Measurements from ENCODE around the gene MAP7D1. TPM values are rescaled to one million over a fixed set of nuclear protein-coding genes. Genes with fewer than 3 reads are reported as not detected.

The MAP7D1 gene
- total and polyA plus RNA-seq, 2 donors (not counting 3 experiments of a cell fraction or from before 2014, with no cell fraction given) = 69.7 to 193 TPM

- peaks cover 12% of the 10 kb centered on the region for H3K79me2 ChIP-seq (ENCODE audit: control insufficient read depth, insufficient read depth, low read length)
- no peak for TF ChIP-seq POLR2AphosphoS5 (IDR thresholded peaks at IDR 0.05; ENCODE audit: insufficient read depth, low read depth, low read length)
- no peak overlapping the region for H3K4me3 ChIP-seq (replicated peaks in 1 of 3; ENCODE audit: insufficient read depth in 1 of 3, low read depth in 1 of 3, low read length in 3 of 3)
- H3K27ac ChIP-seq (ENCODE audit: insufficient read depth, low read depth, low read length) = no peak overlapping the region
- no TSS peak for BruUV-seq (replicated peaks)
- ChIA-PET CTCF (no interaction called here), POLR2A (no interaction called here)
- no peaks in the 10 kb centered on the region for H3K4me1 ChIP-seq (ENCODE audit: control insufficient read depth, extremely low read depth, insufficient read depth, low read length)
- no peaks in the 10 kb centered on the region for H3K9me1 ChIP-seq (replicated peaks; ENCODE audit: control insufficient read depth, extremely low read depth, insufficient read depth, low read length)
- H3K27me3 ChIP-seq (ENCODE audit: control insufficient read depth in 2 of 2, insufficient read depth in 2 of 2, low read length in 2 of 2) = no peaks in the 10 kb centered on the region
- DNase-seq (ENCODE audit: low read depth, low spot score) (no peak), FAIRE-seq (no peak)
- no peak overlapping the region for H3K9ac ChIP-seq (replicated peaks; ENCODE audit: extremely low read depth, insufficient read depth, low read length)
- no peak overlapping the region for H3K4me2 ChIP-seq (ENCODE audit: insufficient read depth, low read length)
- no peaks in the 10 kb centered on the region for H4K20me1 ChIP-seq (replicated peaks; ENCODE audit: control insufficient read depth, extremely low read depth, insufficient read depth, low read length)
- intact Hi-C loops (cut with micrococcal nuclease) (no loop called here), dilution Hi-C loops (cut with MboI; ENCODE audit: extremely low pct_ligation_motif_present, low sequenced_read_pairs) (no loop called here)
- no peaks in the 10 kb centered on the region for H3K9me3 ChIP-seq (replicated peaks; ENCODE audit: control insufficient read depth, insufficient read depth, low read length)
- peaks cover 22 to 58% of the 10 kb centered on the region in 2 experiments for H3K36me3 ChIP-seq (ENCODE audit: control insufficient read depth in 2 of 2, extremely low read depth in 1 of 2, insufficient read depth in 2 of 2, low read length in 2 of 2)
- H2AFZ ChIP-seq (ENCODE audit: low read depth, low read length) = no peak overlapping the region
These were observed 23.2 kb downstream of the MAP7D1 start for GRCh38 chr1:36179220-36179600.

DNA sequence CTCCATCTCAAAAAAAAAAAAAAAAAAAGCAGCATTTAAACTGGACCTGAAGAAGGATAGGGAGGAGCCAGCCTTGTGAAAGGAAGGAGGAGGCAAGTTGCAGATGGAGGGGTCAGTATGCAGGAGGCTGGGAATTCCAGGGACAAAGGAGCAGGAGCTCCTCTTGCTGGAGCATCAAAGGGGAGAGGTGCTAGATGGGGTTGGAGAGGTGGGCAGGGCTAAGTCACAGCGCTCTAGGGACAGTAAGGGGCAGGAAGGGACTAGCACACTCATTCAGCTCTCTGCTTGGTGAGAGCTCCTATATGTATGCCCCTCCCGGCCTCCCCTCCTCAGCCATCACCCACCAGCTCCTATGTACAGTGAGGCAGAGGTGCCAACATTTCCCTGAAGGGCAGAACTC lies 26.8 kb downstream of the MAP7D1 start:
- Histone ChIP-seq H3K9me3 (replicated peaks; ENCODE audit: control insufficient read depth, insufficient read depth, low read length) (no peaks in the 10 kb centered on the region), H3K4me1 (ENCODE audit: control insufficient read depth, extremely low read depth, insufficient read depth, low read length) (peaks cover 4% of the 10 kb centered on the region), H3K27ac (ENCODE audit: insufficient read depth, low read depth, low read length) (no peak overlapping the region), H3K4me3 (replicated peaks in 1 of 3; ENCODE audit: insufficient read depth in 1 of 3, low read depth in 1 of 3, low read length in 3 of 3) (no peak overlapping the region), H3K9ac (replicated peaks; ENCODE audit: extremely low read depth, insufficient read depth, low read length) (no peak overlapping the region), H4K20me1 (replicated peaks; ENCODE audit: control insufficient read depth, extremely low read depth, insufficient read depth, low read length) (no peaks in the 10 kb centered on the region), H3K9me1 (replicated peaks; ENCODE audit: control insufficient read depth, extremely low read depth, insufficient read depth, low read length) (no peaks in the 10 kb centered on the region), H2AFZ (ENCODE audit: low read depth, low read length) (no peak overlapping the region), H3K36me3 (ENCODE audit: control insufficient read depth in 2 of 2, extremely low read depth in 1 of 2, insufficient read depth in 2 of 2, low read length in 2 of 2) (peaks cover 16 to 30% of the 10 kb centered on the region in 2 experiments), H3K4me2 (ENCODE audit: insufficient read depth, low read length) (no peak overlapping the region), H3K79me2 (ENCODE audit: control insufficient read depth, insufficient read depth, low read length) (no peaks in the 10 kb centered on the region), H3K27me3 (ENCODE audit: control insufficient read depth in 2 of 2, insufficient read depth in 2 of 2, low read length in 2 of 2) (no peaks in the 10 kb centered on the region)
- no peak for FAIRE-seq
- intact Hi-C loops (cut with micrococcal nuclease) = no loop called here
- POLR2A ChIA-PET = interaction anchor here (0.7 kb wide), 1 partner anchor 60 kb away, joined by 14 read pairs; no protein-coding TSS in a partner anchor
- CTCF ChIA-PET = interaction anchor here (0.6 to 2.1 kb wide), 6 partner anchors 10 to 103 kb away, joined by 3 to 14 read pairs (median 3); partner anchors contain the start of gene TRAPPC3
- DNase-seq (ENCODE audit: low read depth, low spot score) = no peak
- dilution Hi-C loops (cut with MboI; ENCODE audit: extremely low pct_ligation_motif_present, low sequenced_read_pairs) = no loop called here
- BruUV-seq (replicated peaks) = no TSS peak
- TF ChIP-seq POLR2AphosphoS5 (IDR thresholded peaks at IDR 0.05; ENCODE audit: insufficient read depth, low read depth, low read length) (peak; percentile 4), GATA2 (IDR thresholded peaks at IDR 0.05; ENCODE audit: insufficient read depth, insufficient read length, low read depth, low read length) (no peak), JUN (IDR thresholded peaks at IDR 0.05; ENCODE audit: borderline replicate concordance, insufficient read depth, insufficient read length, low read depth) (no peak), FOS (IDR thresholded peaks at IDR 0.05; ENCODE audit: borderline replicate concordance, insufficient read depth, low read length) (no peak)
